ENCODE results near the gene ELL.

DNA sequence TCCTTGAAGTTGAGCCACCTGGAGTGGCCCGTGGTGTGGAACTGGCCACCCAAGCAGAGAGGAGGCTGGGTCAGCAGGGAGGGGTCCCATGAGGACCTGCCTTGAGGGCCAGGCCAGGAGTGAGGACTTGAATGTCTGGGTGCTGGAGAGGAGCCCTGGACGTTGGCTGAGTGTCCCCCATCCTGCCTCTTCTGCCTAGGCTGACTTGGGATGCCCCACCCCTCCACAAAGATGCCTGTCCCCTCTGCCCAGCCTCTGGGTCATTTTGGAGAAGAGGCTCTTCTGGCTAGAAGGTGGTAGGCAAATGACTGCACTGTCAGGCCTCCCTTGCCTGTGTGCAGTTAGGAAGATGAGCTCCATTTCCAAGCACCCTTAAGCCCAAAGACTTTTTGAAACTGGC, 100.9 kb downstream of the ELL start:
- TF ChIP-seq POLR2A (IDR thresholded peaks at IDR 0.05), result no peak
- TF ChIP-seq, protein P1, sequence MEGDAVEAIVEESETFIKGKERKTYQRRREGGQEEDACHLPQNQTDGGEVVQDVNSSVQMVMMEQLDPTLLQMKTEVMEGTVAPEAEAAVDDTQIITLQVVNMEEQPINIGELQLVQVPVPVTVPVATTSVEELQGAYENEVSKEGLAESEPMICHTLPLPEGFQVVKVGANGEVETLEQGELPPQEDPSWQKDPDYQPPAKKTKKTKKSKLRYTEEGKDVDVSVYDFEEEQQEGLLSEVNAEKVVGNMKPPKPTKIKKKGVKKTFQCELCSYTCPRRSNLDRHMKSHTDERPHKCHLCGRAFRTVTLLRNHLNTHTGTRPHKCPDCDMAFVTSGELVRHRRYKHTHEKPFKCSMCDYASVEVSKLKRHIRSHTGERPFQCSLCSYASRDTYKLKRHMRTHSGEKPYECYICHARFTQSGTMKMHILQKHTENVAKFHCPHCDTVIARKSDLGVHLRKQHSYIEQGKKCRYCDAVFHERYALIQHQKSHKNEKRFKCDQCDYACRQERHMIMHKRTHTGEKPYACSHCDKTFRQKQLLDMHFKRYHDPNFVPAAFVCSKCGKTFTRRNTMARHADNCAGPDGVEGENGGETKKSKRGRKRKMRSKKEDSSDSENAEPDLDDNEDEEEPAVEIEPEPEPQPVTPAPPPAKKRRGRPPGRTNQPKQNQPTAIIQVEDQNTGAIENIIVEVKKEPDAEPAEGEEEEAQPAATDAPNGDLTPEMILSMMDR (IDR thresholded peaks at IDR 0.05), result no peak
- TF ChIP-seq EP300 (IDR thresholded peaks at IDR 0.05), result no peak

All from upper lobe of left lung (tissue), 4 donors.